ENCODE data around the gene HRH2. TPM values are rescaled to one million over a fixed set of nuclear protein-coding genes. Genes with fewer than 3 reads are reported as not detected.

Gene HRH2
- total and polyA plus RNA-seq, 9 of the 15 experiments (the other 6 are each of a cell fraction or from before 2014, with no cell fraction given), result 0.04 TPM; not detected in 8

DNA sequence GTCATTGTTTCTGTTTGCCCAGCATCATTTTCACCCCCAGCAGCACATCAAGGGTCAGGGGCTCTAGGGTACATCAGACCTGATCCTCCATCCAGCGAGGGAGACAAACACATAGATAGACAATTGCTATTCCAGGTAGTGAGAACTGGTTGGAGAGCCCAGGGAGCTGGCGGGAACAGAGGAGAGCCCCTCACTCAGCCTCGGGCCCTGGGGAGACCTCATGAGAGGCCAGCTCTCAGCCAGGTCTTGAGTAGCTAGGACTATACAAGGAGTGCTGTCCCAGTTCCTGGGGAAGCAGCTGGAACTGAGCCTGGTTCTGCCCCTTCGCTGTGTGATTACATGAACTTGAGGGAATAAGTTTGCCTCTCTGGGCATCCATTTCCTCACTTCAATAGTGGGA lies 80.3 kb downstream of the HRH2 start (continued):
- no peak for TF ChIP-seq YY1 (IDR thresholded peaks at IDR 0.05; ENCODE audit: borderline replicate concordance in 1 of 3, control insufficient read depth in 1 of 3, extremely low read depth in 1 of 3, insufficient read depth in 3 of 3, insufficient read length in 1 of 3, insufficient replicate concordance in 2 of 3, low read depth in 1 of 3, low read length in 2 of 3)
- no peak for TF ChIP-seq ZFX (CRISPR knock-in tag; IDR thresholded peaks at IDR 0.05)
- no peak for TF ChIP-seq LARP7 (IDR thresholded peaks at IDR 0.05)
- no peak for TF ChIP-seq ZFP1 (CRISPR knock-in tag; IDR thresholded peaks at IDR 0.05)
- no peak for TF ChIP-seq ELK1 (CRISPR knock-in tag; IDR thresholded peaks at IDR 0.05)
- TF ChIP-seq ZNF3 (CRISPR knock-in tag; IDR thresholded peaks at IDR 0.05), result no peak
- TF ChIP-seq ZNF263 (CRISPR knock-in tag; IDR thresholded peaks at IDR 0.05; ENCODE audit: borderline replicate concordance), result no peak
- TF ChIP-seq STAT6 (CRISPR knock-in tag; IDR thresholded peaks at IDR 0.05), result no peak
- TF ChIP-seq CHAMP1 (IDR thresholded peaks at IDR 0.05), result no peak
- TF ChIP-seq POLR3G (IDR thresholded peaks at IDR 0.05; ENCODE audit: extremely low read depth, insufficient read length, insufficient replicate concordance), result no peak
- TF ChIP-seq TCFL5 (CRISPR knock-in tag; conservative IDR thresholded peaks at IDR 0.05), result no peak
- no peak for TF ChIP-seq PTTG1 (tag; IDR thresholded peaks at IDR 0.05; ENCODE audit: low read depth)
- TF ChIP-seq RBM22 (IDR thresholded peaks at IDR 0.05; ENCODE audit: low read depth, low read length, poor library complexity, severe bottlenecking), result no peak
